IPS-20b (cell line): ENCODE results near the gene SEMA4D.

Source experiments
- H3K27ac ChIP-seq: one replicate; pipeline ENCODE4 v1.5.1; 2013; ENCODE audit warnings: low read length
- H3K27me3 ChIP-seq: 2 replicates; pipeline ENCODE4 v1.6.1; 2013; ENCODE audit warnings: mild to moderate bottlenecking, low read length, inconsistent platforms; ENCODE audit not compliant: insufficient read depth
- H3K36me3 ChIP-seq: 2 replicates; pipeline ENCODE4 v1.6.1; 2013; ENCODE audit warnings: low read depth, mild to moderate bottlenecking, inconsistent platforms, low read length, moderate library complexity; ENCODE audit not compliant: insufficient read depth
- H3K4me1 ChIP-seq: 2 replicates; pipeline ENCODE4 v1.6.1; 2013; ENCODE audit warnings: mild to moderate bottlenecking, control low read depth, inconsistent platforms, low read length, moderate library complexity; ENCODE audit not compliant: insufficient read depth
- H3K4me3 ChIP-seq: 2 replicates; pipeline ENCODE4 v1.5.1; 2013; ENCODE audit warnings: mild to moderate bottlenecking, low read length, inconsistent platforms
- H3K9ac ChIP-seq: 2 replicates; pipeline ENCODE4 v1.6.1; 2013; ENCODE audit warnings: low read depth, mild to moderate bottlenecking, inconsistent platforms, low read length, moderate library complexity
- H3K9me3 ChIP-seq: 2 replicates; pipeline ENCODE4 v1.6.1; 2013; ENCODE audit warnings: mild to moderate bottlenecking, low read depth, low read length, inconsistent platforms; ENCODE audit not compliant: insufficient read depth

SEMA4D gene

DNA sequence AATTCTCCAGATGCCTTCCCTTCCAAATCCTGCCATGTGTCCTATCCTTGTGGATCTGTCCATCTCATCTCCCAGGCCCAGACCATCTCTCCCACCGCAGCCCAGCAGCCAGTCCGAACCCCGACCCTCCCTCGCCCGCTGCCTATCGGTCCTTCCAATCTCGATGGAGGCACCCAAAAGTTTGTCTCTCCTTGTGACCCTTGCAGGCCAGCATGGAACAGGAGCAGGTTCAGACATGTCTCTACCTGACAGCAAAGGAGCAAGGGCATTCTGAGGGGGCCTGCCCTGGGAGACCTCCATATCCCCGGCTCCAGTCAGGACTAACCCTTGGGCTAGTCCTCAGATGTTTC lies 51.0 kb downstream of the SEMA4D start:
- Histone ChIP-seq H3K4me3 (no peak overlapping the region), H3K27ac (no peak overlapping the region), H3K9ac (no peak overlapping the region), H3K4me1 (no peaks in the 10 kb centered on the region; the same call in 1 of the 2 replicates), H3K27me3 (no peaks in the 10 kb centered on the region), H3K9me3 (no peaks in the 10 kb centered on the region), H3K36me3 (peaks cover 12% of the 10 kb centered on the region; the same call in 1 of the 2 replicates)

DNA sequence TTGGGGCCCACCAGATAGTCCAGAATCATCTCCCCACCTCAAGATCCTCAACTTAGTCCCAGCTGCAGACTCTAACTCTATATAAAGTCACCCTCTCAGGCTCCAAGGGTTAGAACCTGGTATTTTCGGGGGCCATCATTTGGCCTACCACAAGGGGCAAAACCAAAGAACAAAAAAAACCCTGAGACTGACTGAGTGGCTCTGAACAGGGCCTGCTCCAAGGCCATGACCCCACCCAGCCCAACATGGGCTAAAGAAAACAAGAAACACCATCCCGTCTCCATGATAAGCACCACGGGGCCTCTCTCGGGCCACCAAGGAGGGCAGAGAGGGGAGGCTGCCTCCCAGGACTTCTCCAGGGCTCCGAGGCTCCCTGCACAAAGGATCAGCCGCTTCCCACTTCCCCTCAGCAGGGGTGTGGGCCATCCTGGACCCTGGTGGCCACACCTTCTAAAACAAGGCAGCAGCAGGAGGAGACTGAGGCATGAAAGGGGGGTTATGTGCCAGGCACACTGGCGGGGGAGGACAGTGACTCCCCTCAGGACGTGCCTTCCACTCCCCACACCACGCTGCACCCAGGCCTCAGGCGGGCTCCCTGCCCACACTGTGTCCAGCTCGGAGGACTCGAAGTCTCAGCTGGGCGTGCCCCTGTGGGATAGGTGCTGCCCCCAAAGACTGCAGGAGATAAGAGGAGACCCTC lies 51.5 kb downstream of the SEMA4D start:
- H3K4me1 ChIP-seq, result no peaks in the 10 kb centered on the region; the same call in 1 of the 2 replicates
- H3K9ac ChIP-seq, result no peak overlapping the region

DNA sequence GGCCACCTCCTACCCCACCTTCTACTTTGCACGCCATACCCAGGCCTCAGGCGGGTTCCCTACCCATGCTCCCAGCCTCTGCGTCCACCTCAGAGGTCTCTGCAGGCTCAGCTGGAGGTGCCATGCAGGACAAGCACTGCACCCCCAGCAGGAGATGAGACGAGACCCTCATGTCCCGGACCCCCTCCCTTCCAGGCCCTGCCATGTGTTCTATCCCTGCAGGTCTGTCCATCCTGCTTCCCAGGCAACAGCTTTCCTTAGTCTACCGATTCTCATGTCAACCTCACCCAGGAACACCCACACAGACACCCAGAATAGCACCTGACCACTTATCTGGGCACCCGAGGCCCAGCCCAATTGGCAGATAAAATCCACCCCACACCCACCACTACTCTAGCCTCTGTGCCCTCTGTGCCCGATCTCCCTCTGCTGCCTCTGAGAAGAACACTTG lies 52.1 kb downstream of the SEMA4D start:
- Histone ChIP-seq H3K36me3 (peaks cover 12% of the 10 kb centered on the region; the same call in 1 of the 2 replicates), H3K9ac (no peak overlapping the region), H3K27ac (no peak overlapping the region), H3K4me1 (no peaks in the 10 kb centered on the region; the same call in 1 of the 2 replicates), H3K27me3 (no peaks in the 10 kb centered on the region), H3K4me3 (no peak overlapping the region), H3K9me3 (no peaks in the 10 kb centered on the region)

More for the DNA sequence above, 51.5 kb downstream of the SEMA4D start:
- Histone ChIP-seq H3K27me3 (no peaks in the 10 kb centered on the region), H3K9me3 (no peaks in the 10 kb centered on the region), H3K36me3 (peaks cover 12% of the 10 kb centered on the region; the same call in 1 of the 2 replicates), H3K4me3 (no peak overlapping the region), H3K27ac (no peak overlapping the region)

DNA sequence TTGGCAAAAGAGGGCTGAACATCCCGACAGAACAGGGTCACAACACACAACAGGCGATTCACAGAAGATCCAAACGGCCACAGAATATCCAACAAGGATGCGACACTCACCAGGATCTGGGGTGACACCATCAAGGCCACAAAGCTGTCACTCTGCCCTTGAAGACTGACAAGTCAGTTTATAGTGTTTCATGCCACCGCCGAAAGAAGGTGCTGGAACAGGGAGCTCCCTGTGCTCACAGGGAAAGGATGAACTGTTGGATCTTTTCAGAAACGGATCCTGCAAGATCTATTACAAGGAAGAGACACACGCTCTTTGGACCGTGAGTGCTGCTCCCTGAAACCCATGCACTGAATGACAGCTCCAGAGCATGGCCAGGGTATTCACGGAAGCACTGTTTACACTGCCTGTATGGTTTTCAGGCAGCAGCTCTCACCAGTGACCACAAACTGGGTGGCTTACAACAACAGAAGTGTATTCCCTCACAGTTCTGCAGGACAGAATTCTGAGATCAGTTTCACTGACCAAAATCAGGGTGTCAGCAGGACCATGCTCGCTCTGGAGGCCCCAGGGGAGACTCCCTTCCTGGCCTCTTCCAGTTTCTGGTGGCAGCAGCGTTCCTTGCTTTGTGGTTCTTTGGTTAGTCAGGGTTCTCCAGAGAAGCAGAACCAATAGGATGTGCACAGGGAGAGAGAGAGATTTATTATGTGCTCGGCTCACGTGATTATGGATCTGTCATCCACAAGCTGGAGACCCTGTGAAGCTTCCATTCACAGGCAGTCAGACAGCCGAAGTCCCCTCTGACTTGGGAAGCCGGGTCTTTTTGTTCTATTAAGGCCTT lies 52.8 kb downstream of the SEMA4D start:
- no peak overlapping the region for H3K9ac ChIP-seq
- H3K4me1 ChIP-seq, result peaks cover 3% of the 10 kb centered on the region; the same call in 1 of the 2 replicates
- H3K36me3 ChIP-seq, result peaks cover 12% of the 10 kb centered on the region; the same call in 1 of the 2 replicates
- H3K4me3 ChIP-seq, result no peak overlapping the region
- H3K27ac ChIP-seq, result no peak overlapping the region
- no peaks in the 10 kb centered on the region for H3K9me3 ChIP-seq
- H3K27me3 ChIP-seq, result no peaks in the 10 kb centered on the region

DNA sequence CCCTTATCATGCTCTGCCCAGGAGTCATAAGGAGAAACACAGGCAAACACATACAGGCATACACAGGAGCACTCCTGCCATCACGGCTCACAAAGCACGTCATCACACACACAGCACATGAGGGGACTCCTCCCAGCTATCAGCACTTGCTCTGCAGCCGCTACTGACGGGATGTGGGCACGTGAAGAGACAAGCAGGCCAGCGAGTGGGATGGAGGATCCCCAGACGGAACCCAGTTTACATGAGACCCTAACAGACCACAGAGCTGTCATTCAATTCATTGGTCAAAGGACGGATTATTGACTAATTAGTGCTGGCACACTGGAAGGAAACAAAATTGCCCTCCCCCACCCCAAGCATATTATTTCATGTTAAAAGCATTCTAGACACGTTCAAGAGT lies 53.6 kb downstream of the SEMA4D start:
- peaks cover 7% of the 10 kb centered on the region; the same call in 1 of the 2 replicates for H3K36me3 ChIP-seq
- peaks cover 3% of the 10 kb centered on the region; the same call in 1 of the 2 replicates for H3K4me1 ChIP-seq
- no peaks in the 10 kb centered on the region for H3K27me3 ChIP-seq
- H3K27ac ChIP-seq, result no peak overlapping the region
- H3K9ac ChIP-seq, result no peak overlapping the region
- H3K4me3 ChIP-seq, result no peak overlapping the region
- H3K9me3 ChIP-seq, result no peaks in the 10 kb centered on the region

DNA sequence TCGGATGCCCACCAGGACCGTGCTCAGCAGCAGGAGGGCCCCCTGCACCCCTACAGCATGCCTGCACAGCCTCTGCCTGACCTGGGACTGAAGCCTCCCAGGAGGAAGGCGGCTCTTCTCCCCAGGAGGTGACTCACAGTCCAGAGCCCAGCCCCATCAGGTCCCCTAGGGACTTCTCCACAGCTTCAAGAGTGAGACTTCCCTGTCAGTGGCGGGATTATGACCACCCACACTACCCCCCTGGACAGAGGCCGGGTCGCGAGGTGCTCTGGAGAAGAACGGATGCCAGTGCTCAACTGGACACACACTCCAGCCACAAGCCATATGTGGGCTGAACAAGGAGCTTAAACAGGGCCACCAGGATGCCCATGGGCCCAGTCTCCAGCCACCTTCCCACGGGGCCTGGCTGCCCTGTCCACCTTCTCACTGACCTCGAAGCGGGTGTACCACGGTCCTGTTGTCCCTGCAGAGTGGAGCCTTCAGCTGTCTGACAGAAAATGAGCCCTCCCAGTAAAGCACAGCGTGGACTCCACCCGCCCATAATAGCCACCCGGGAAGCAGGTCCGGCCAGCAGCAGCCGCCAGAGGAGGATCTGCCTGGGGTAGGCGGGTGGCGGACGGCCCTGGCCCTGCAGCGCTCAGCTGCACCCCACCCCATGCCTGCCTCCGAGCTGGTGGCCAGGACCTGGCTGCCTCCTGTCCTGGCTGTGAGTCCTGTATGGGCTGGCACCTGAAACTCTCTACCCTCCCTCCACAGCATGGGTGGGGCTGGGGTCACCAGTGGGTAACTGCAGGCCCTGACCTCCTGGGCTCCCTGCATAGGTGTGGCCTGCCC lies 54.7 kb downstream of the SEMA4D start:
- no peaks in the 10 kb centered on the region for H3K27me3 ChIP-seq
- no peaks in the 10 kb centered on the region for H3K9me3 ChIP-seq
- no peak overlapping the region for H3K4me3 ChIP-seq
- H3K9ac ChIP-seq, result no peak overlapping the region
- H3K4me1 ChIP-seq, result peaks cover 3% of the 10 kb centered on the region; the same call in 1 of the 2 replicates
- H3K27ac ChIP-seq, result no peak overlapping the region
- peaks cover 4% of the 10 kb centered on the region; the same call in 1 of the 2 replicates for H3K36me3 ChIP-seq

DNA sequence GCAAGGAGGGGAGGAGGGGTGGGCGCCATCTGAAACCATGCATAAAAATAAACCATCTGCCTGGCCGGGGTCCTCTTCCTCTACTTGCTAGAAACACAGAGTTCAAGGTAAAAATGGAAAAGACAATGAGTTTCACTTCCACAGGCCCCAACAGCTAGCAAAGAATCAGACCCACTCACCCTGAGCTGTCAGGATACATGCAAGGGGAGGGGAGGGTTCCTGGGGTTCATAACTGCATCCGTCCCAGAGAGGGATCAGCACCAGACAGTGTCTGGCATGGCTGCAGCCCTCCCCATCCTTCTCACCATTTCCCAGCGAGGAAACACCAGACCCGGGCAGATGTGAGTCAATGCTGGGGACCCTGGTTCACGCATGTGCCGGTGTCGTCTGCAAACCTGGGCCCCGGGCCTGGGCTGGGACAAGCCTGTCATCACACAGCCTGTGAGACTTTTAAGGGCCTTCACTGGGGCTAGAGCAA lies 55.4 kb downstream of the SEMA4D start:
- no peak overlapping the region for H3K27ac ChIP-seq
- no peak overlapping the region for H3K9ac ChIP-seq
- no peaks in the 10 kb centered on the region for H3K27me3 ChIP-seq
- no peaks in the 10 kb centered on the region for H3K9me3 ChIP-seq
- H3K36me3 ChIP-seq, result peaks cover 4% of the 10 kb centered on the region; the same call in 1 of the 2 replicates
- H3K4me1 ChIP-seq, result peaks cover 3% of the 10 kb centered on the region; the same call in 1 of the 2 replicates
- H3K4me3 ChIP-seq, result no peak overlapping the region

DNA sequence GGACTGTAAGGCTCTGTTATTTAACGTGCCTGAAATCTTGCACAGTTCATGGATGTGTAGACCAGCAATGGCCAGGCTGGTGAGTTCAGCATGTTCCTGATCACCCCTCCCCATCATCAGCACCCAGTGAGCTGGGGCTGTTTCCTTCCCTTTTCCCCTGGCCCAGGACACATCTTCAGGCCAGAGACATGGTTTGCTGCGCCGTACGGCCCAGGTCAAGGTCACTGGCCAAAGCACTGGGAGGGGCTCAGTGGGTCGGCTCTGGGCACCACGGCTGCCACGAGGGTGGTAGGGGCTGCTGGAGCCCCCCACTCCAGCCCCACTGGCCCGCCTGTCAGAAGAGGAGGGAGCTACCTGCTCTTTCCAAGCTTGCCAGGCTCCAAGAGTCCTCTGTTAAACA lies 55.9 kb downstream of the SEMA4D start:
- Histone ChIP-seq H3K9me3 (no peaks in the 10 kb centered on the region), H3K4me1 (peaks cover 5% of the 10 kb centered on the region; the same call in 1 of the 2 replicates), H3K9ac (no peak overlapping the region), H3K4me3 (no peak overlapping the region), H3K27ac (no peak overlapping the region), H3K27me3 (no peaks in the 10 kb centered on the region), H3K36me3 (peaks cover 4% of the 10 kb centered on the region; the same call in 1 of the 2 replicates)

DNA sequence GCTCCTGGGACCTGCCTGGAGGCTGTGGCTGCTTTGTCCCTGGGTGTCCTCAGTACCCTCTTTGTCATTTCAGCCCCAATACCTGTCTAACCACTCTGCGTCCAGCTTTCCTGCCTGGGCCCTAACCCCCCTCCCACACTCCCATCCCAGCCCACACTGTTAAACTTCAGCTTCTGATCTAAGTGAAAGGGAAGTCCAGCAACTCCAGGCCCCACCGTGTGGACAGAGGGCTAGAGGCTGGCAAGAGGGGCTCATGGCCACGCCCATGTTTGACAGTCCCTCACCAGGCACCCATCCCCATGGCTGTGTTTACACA lies 56.3 kb downstream of the SEMA4D start:
- Histone ChIP-seq H3K27me3 (no peaks in the 10 kb centered on the region), H3K4me3 (no peak overlapping the region), H3K36me3 (peaks cover 4% of the 10 kb centered on the region; the same call in 1 of the 2 replicates), H3K9ac (no peak overlapping the region), H3K27ac (no peak overlapping the region), H3K4me1 (peaks cover 9% of the 10 kb centered on the region; the same call in 1 of the 2 replicates), H3K9me3 (no peaks in the 10 kb centered on the region)

DNA sequence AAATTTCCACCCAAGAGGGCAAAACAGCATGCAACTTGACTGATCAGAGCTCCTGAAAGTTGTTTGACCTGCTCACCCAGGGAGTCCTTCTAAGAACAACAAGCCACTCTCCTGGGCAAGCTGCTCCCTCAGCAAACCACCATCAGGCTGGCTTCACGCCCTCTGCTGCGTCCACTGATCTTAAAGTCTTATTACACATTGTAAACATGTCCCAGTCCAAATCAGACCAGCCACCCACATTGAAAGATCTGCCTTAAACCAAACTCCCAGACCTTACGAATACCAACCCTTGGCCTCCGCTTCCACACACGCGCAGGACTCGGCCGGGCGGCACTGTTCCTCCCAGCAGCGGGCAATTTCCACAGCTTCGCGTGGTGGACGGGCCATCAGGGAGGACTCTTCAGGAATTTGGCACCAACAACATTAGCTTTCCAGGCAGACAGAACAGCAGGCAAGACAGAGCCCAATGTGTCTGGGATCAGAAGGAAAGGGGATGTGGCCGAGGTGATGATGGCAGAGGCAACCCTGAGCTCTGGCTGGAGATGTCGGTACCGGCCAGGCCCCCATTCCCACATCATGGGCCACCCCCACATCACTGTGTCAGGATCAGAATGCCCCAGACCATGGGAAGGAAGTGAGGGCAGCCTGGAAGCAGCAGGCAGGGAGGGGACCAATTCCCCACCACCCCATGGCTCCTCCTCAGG lies 56.8 kb downstream of the SEMA4D start:
- H3K9ac ChIP-seq, result no peak overlapping the region
- H3K9me3 ChIP-seq, result no peaks in the 10 kb centered on the region
- H3K4me3 ChIP-seq, result no peak overlapping the region
- no peak overlapping the region for H3K27ac ChIP-seq
- no peaks in the 10 kb centered on the region for H3K27me3 ChIP-seq
- H3K4me1 ChIP-seq, result peaks cover 14% of the 10 kb centered on the region; the same call in 1 of the 2 replicates
- peaks cover 4% of the 10 kb centered on the region; the same call in 1 of the 2 replicates for H3K36me3 ChIP-seq
